K562 (cell line): Measurements from ENCODE around the gene GFAP. TPM values are rescaled to one million over a fixed set of nuclear protein-coding genes. Genes with fewer than 3 reads are reported as not detected.

Source experiments
- CBX3 ChIP-seq, 2 experiments: IDR thresholded peaks; 1 replicate in 1 of 2; 2 replicates in 1 of 2; pipeline ENCODE4 v1.6.1; 2012; ENCODE audit warnings: inconsistent platforms in 2 of 2, low read length in 2 of 2, borderline replicate concordance in 1 of 2, control low read depth in 1 of 2
- CBX5 ChIP-seq: IDR thresholded peaks from 2 replicates; pipeline ENCODE4 v1.6.1; 2014; ENCODE audit warnings: low read depth, borderline replicate concordance
- CC2D1A ChIP-seq: fragments of 450-650 bp; IDR thresholded peaks from 2 replicates; pipeline ENCODE4 v1.6.1; 2017; ENCODE audit warnings: mild to moderate bottlenecking
- CREB1 ChIP-seq, 2 experiments: sonication (generic) in 1 of 2; formaldehyde crosslinking in 1 of 2; IDR thresholded peaks; 2 replicates each; pipeline versions ENCODE4 v1.6.1 to v1.8.0; 2012 to 2022; ENCODE audit warnings: inconsistent platforms in 1 of 2, mild to moderate bottlenecking in 1 of 2, missing genetic modification reagents in 1 of 2, moderate library complexity in 1 of 2
- EZH2 ChIP-seq: IDR thresholded peaks from 2 replicates; pipeline ENCODE4 v1.6.1; 2012; ENCODE audit warnings: low read depth, mild to moderate bottlenecking, inconsistent platforms, low read length, borderline replicate concordance
- MAFK ChIP-seq: IDR thresholded peaks from 2 replicates; pipeline ENCODE4 v1.6.1; 2011; ENCODE audit warnings: low read length, improper control_type of control experiment
- NCOA2 ChIP-seq, 2 experiments: fragments of 450-650 bp; IDR thresholded peaks; 2 replicates each; pipeline ENCODE4 v1.6.1; 2018; ENCODE audit warnings: mild to moderate bottlenecking in 2 of 2, moderate library complexity in 1 of 2; ENCODE audit not compliant: partially characterized antibody in 2 of 2
- PTBP1 ChIP-seq: fragments of 200-400 bp; formaldehyde crosslinking; IDR thresholded peaks from 2 replicates; pipeline ENCODE4 v1.6.1; 2017; ENCODE audit warnings: low read depth, low read length
- RBM17 ChIP-seq: fragments of 200-400 bp; formaldehyde crosslinking; IDR thresholded peaks from 2 replicates; pipeline ENCODE4 v1.6.1; 2017; ENCODE audit warnings: low read depth, mild to moderate bottlenecking, low read length, borderline replicate concordance
- RBM25 ChIP-seq: fragments of 200-400 bp; formaldehyde crosslinking; IDR thresholded peaks from 2 replicates; pipeline ENCODE4 v1.6.1; 2018; ENCODE audit warnings: low read length, low read depth, moderate library complexity; ENCODE audit not compliant: severe bottlenecking
- RCOR1 ChIP-seq, 2 experiments: IDR thresholded peaks; 2 replicates each; pipeline ENCODE4 v1.6.1; 2012; ENCODE audit warnings: low read depth in 2 of 2, low read length in 2 of 2, borderline replicate concordance in 1 of 2, improper control_type of control experiment in 1 of 2
- SIN3B ChIP-seq: fragments of 450-650 bp; IDR thresholded peaks from 2 replicates; pipeline ENCODE4 v1.6.1; 2017; ENCODE audit warnings: low read depth, mild to moderate bottlenecking, moderate library complexity
- TAF9B ChIP-seq: fragments of 450-650 bp; IDR thresholded peaks from 2 replicates; pipeline ENCODE4 v1.6.1; 2018; ENCODE audit warnings: mild to moderate bottlenecking; ENCODE audit not compliant: partially characterized antibody
- TBP ChIP-seq: optimal IDR thresholded peaks from 2 replicates; pipeline ENCODE3; 2011; ENCODE audit warnings: low read depth, low read length, improper control_type of control experiment
- TRIM28 ChIP-seq: fragments of 450-650 bp; IDR thresholded peaks from 2 replicates; pipeline ENCODE4 v1.6.1; 2017
- ZBTB2 ChIP-seq: fragments of 450-650 bp; IDR thresholded peaks from 2 replicates; pipeline ENCODE4 v1.6.1; 2016; ENCODE audit warnings: antibody characterized with exemption
- ZNF12 ChIP-seq: sonication (generic); formaldehyde crosslinking; IDR thresholded peaks from 2 replicates; pipeline ENCODE4 v1.4.0; 2020; ENCODE audit warnings: mild to moderate bottlenecking, missing genetic modification reagents
- ZNF175 ChIP-seq: fragments of 200-800 bp; sonication (Bioruptor generic); IDR thresholded peaks from 2 replicates; pipeline ENCODE4 v1.6.1; 2016; ENCODE audit warnings: low read depth, mild to moderate bottlenecking, missing genetic modification characterization, missing compliant biosample characterization
- ZNF644 ChIP-seq: fragments of 200-800 bp; sonication (Bioruptor generic); IDR thresholded peaks from 2 replicates; pipeline ENCODE4 v1.6.1; 2016; ENCODE audit warnings: low read depth, missing genetic modification characterization, missing compliant biosample characterization
- ZNF785 ChIP-seq: fragments of 250-450 bp; sonication (Bioruptor Pico); IDR thresholded peaks from 2 replicates; pipeline ENCODE4 v1.4.0; 2020; ENCODE audit warnings: mild to moderate bottlenecking
- polyA plus RNA-seq, 8 experiments: library from polyadenylated mRNA; depleted of rRNA in 4 of 8; stranded (reverse) in 5 of 8; unstranded in 3 of 8; fragments of >200 nt; fragmentation: Nextera tagmentation in 2 of 8; fragmentation: Illumina TruSeq in 1 of 8; extraction: Ambion mirVana in 2 of 8; extraction: Trizol in 1 of 8; gene quantifications; 2 replicates each; pipeline versions ENCODE4 v1.2.1 to v1.2.3, GENCODE V29; 2011 to 2014; ENCODE audit warnings: inconsistent platforms in 1 of 8, missing spikeins in 1 of 8
- total RNA-seq, 7 experiments: library from RNA; depleted of rRNA in 6 of 7; stranded (reverse); fragments of >200 nt in 6 of 7; fragmentation: Illumina TruSeq in 2 of 7; extraction: Trizol in 2 of 7; gene quantifications; 2 replicates each; pipeline versions ENCODE4 v1.2.1 to v1.2.3, GENCODE V29; 2011 to 2021; ENCODE audit warnings: low replicate concordance in 1 of 7
- TF ChIP-seq, protein P1 (sequence below), 2 experiments: fragments of 450-650 bp in 1 of 2; IDR thresholded peaks; 2 replicates each; pipeline ENCODE4 v1.6.1; 2011 to 2017; ENCODE audit warnings: low read depth in 2 of 2, antibody characterized with exemption in 1 of 2, borderline replicate concordance in 1 of 2, low read length in 1 of 2, mild to moderate bottlenecking in 1 of 2, mixed read lengths in 1 of 2; ENCODE audit not compliant: control insufficient read depth in 1 of 2

GFAP gene
- total and polyA plus RNA-seq, 9 of the 15 experiments (the other 6 are each of a cell fraction or from before 2014, with no cell fraction given) = 0.07 to 1.4 (median 0.60) TPM; not detected in 1

DNA sequence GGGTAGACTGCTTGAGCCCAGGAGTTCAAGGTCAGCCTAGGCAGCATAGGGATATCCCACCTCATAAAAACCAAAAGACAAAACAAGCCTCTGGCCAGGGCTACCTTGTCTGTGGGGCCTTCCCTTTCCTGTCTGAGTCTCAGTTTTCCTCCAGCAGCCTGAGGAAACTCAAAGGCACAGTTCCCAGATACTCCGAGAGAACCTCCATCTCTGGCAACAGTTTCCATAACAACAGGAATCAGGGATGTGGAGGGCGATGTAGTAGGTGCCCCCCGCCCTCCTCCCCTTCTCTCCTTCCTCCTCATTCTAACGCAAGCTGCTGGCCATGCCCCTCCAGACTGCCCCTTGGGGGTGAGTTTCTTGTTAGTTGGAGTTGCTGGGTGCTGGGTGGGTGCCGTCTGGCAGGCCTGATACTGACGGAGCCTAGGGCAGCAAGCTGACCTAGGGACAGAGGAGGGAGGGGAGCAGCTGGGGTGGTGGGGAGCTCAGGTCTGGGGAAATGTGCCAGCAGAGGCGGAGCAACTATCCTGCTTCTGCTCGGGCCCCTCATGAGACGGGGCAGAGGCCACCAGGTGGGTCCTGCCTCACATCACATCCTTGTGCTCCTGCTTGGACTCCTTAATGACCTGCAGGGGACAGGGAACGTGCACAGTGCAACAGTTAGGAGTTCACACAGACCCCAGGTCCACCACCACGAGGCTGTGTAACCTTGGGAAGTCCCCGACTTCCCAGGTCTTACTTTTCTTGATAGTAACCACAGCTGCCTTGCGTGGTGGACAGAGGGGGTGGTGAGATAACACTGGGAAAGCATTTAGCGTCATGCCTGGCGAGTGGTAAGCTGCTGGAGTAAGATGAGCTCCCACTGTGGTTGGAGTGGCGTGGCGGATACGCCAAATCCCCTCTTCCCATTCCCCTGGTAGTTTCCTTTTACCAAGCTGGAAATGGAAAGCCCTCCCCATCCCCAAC is 8.3 kb downstream of the GFAP start (continued):
- TF ChIP-seq RBM25 (no peak), ZNF175 (peak; percentile 75), ZNF644 (tag) (peak; percentile 64; the same call in 1 of the 2 replicates), SIN3B (no peak), MAFK (no peak), CBX3 (IDR thresholded peaks at IDR 0.05; ENCODE audit: borderline replicate concordance in 1 of 2, low read length in 2 of 2) (no peak), EZH2 (no peak), TAF9B (no peak), ZNF785 (CRISPR knock-in tag) (no peak), CREB1 (IDR thresholded peaks at IDR 0.05) (no peak), CREB1 (CRISPR knock-in tag; IDR thresholded peaks at IDR 0.05) (peak; percentile 30; the same call in 1 of the 2 replicates), CC2D1A (no peak), RCOR1 (IDR thresholded peaks at IDR 0.05; ENCODE audit: borderline replicate concordance in 1 of 2, low read depth in 2 of 2, low read length in 2 of 2) (peak in 1 of 2 experiments; percentile 3; a peak in 1 of 4 replicates), PTBP1 (no peak), ZBTB2 (no peak), NCOA2 (IDR thresholded peaks at IDR 0.05; ENCODE audit: partially characterized antibody in 2 of 2) (no peak), TBP (no peak), ZNF12 (CRISPR knock-in tag) (no peak), CBX5 (no peak), RBM17 (no peak), TRIM28 (no peak)
- TF ChIP-seq, protein P1, sequence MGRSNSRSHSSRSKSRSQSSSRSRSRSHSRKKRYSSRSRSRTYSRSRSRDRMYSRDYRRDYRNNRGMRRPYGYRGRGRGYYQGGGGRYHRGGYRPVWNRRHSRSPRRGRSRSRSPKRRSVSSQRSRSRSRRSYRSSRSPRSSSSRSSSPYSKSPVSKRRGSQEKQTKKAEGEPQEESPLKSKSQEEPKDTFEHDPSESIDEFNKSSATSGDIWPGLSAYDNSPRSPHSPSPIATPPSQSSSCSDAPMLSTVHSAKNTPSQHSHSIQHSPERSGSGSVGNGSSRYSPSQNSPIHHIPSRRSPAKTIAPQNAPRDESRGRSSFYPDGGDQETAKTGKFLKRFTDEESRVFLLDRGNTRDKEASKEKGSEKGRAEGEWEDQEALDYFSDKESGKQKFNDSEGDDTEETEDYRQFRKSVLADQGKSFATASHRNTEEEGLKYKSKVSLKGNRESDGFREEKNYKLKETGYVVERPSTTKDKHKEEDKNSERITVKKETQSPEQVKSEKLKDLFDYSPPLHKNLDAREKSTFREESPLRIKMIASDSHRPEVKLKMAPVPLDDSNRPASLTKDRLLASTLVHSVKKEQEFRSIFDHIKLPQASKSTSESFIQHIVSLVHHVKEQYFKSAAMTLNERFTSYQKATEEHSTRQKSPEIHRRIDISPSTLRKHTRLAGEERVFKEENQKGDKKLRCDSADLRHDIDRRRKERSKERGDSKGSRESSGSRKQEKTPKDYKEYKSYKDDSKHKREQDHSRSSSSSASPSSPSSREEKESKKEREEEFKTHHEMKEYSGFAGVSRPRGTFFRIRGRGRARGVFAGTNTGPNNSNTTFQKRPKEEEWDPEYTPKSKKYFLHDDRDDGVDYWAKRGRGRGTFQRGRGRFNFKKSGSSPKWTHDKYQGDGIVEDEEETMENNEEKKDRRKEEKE (IDR thresholded peaks at IDR 0.05; ENCODE audit: borderline replicate concordance in 1 of 2, control insufficient read depth in 1 of 2, low read depth in 2 of 2, low read length in 1 of 2) = no peak
